HG02763 (cell line): Measurements from ENCODE around the gene SPRR2E.
"Not testable (repeated sequence)": the region's sequence is repeated elsewhere in the genome, so short reads cannot be mapped to it uniquely, and the experiment has no call there.

ENCODE experiments used
- ATAC-seq: cut with Tn5 transposase; IDR thresholded peaks from one replicate; pipeline ENCODE4 v1.9.1; 2021; ENCODE audit warnings: mild to moderate bottlenecking, moderate library complexity; ENCODE audit not compliant: unreplicated experiment

The SPRR2E gene

GRCh38 chr1:153071511-153071910 is 22.8 kb downstream of the SPRR2E start, which contains the start of gene SPRR2B:
SPRR2B (minus strand) TSS chr1:153071611; CDS start chr1:153070839, 772 bp downstream.
- ATAC-seq = no peak

- no peak for ATAC-seq
Observed at GRCh38 chr1:153070243-153070642, 24.1 kb downstream of the SPRR2E start.

- no peak for ATAC-seq
Observed at GRCh38 chr1:153058826-153059784, 35.2 kb downstream of the SPRR2E start.

- ATAC-seq = no peak
Observed at GRCh38 chr1:153058154-153058553, 36.2 kb downstream of the SPRR2E start.

- no peak for ATAC-seq
Observed at GRCh38 chr1:153057375-153057774, 37.0 kb downstream of the SPRR2E start, which contains the start of gene SPRR2A. SPRR2A (minus strand) TSS chr1:153057512; CDS start chr1:153056735, 777 bp downstream.

GRCh38 chr1:153056111-153056510 is 38.2 kb downstream of the SPRR2E start:
- ATAC-seq = not testable (repeated sequence)

- ATAC-seq = no peak
Observed at GRCh38 chr1:153049211-153049610, 45.1 kb downstream of the SPRR2E start.
